Adrenal gland (tissue), 12 donors: ENCODE data around the gene DNAJC1. TPM values are rescaled to one million over a fixed set of nuclear protein-coding genes. Genes with fewer than 3 reads are reported as not detected.

Experiments used
- DNase-seq, 7 donors: peaks; one replicate each; pipeline ENCODE4 v3.0.0-alpha.2; 2019 to 2020
- H3K27ac ChIP-seq, 5 donors: fragments of 200-600 bp; sonication (generic) in 4 of 5; 1 replicate in 3 of 5; 2 replicates in 2 of 5; pipeline versions ENCODE4 v1.5.1 to v1.8.0; 2016 to 2020; ENCODE audit warnings: mild to moderate bottlenecking in 1 of 5
- H3K27me3 ChIP-seq: fragments of 200-600 bp; 2 replicates; pipeline ENCODE4 v1.8.0; 2021
- H3K36me3 ChIP-seq, 2 donors: fragments of 200-600 bp; replicated peaks in 1 of 2; 1 replicate in 1 of 2; 2 replicates in 1 of 2; pipeline versions ENCODE4 v1.5.1 to v1.8.0; 2018 to 2022
- H3K4me1 ChIP-seq, 2 donors: fragments of 200-600 bp; replicated peaks in 1 of 2; 1 replicate in 1 of 2; 2 replicates in 1 of 2; pipeline versions ENCODE4 v1.5.1 to v1.8.0; 2018 to 2021
- H3K4me3 ChIP-seq, 4 donors: fragments of 200-600 bp; sonication (generic) in 3 of 4; one replicate each; pipeline ENCODE4 v1.5.1; 2016 to 2018
- H3K9me3 ChIP-seq, 3 donors: fragments of 200-600 bp; sonication (generic) in 1 of 3; replicated peaks in 1 of 3; 1 replicate in 2 of 3; 2 replicates in 1 of 3; pipeline versions ENCODE4 v1.5.1 to v1.8.0; 2016 to 2021
- POLR2A ChIP-seq, 2 donors: fragments of 450-650 bp; IDR thresholded peaks; one replicate each; pipeline ENCODE4 v1.6.1; 2017; ENCODE audit warnings: antibody characterized with exemption in 2 of 2, mild to moderate bottlenecking in 2 of 2, moderate library complexity in 1 of 2
- WGBS, 4 donors: extraction: QIAGEN DNeasy Blood & Tissue Kit in 2 of 4; methylation state at CpG; one replicate each; pipeline versions ENCODE4 v1.1.5 to v1.1.7; 2013 to 2017; 5-methylcytosine and 5-hydroxymethylcytosine counted together
- intact Hi-C, 2 donors: fragments of 100-400 bp; cut with DNase I; formaldehyde crosslinking; loops; one replicate each; pipeline versions ENCODE4 v1.14.1 to v1.15.0; 2022 to 2023
- polyA plus RNA-seq, 3 donors: library from polyadenylated mRNA; stranded (reverse); fragments of 200-250 nt in 2 of 3; fragments of 350-450 nt in 1 of 3; fragmentation: Illumina TruSeq in 1 of 3; extraction: RNeasy Lipid Tissue Mini Kit (QIAGEN cat#74804) in 1 of 3; gene quantifications; one replicate each; pipeline ENCODE4 v1.2.3, GENCODE V29; 2013 to 2014
- total RNA-seq, 9 donors: library from RNA; depleted of rRNA in 4 of 9; stranded (reverse); fragments of >200 nt in 4 of 9; fragments of 120-200 nt in 1 of 9; fragmentation: NEBNext Ultra II Directional in 1 of 9; extraction: Animal tissue kit (Norgen Biotek cat#: 25700) in 1 of 9; gene quantifications; one replicate each; pipeline versions ENCODE4 v1.1.0 to v1.2.4, GENCODE V29; 2013 to 2023
- TF ChIP-seq, protein P1 (sequence below), 6 experiments: fragments of 450-650 bp in 4 of 6; fragments of 200-600 bp in 2 of 6; sonication (generic) in 1 of 6; IDR thresholded peaks; 1 replicate in 5 of 6; 2 replicates in 1 of 6; pipeline versions ENCODE4 v1.5.1 to v1.8.0; 2016 to 2021; ENCODE audit warnings: antibody characterized with exemption in 6 of 6, mild to moderate bottlenecking in 2 of 6, moderate library complexity in 1 of 6
- donor health status: healthy with polysubstance abuse.
- donor health status: Bipolar disorder and iron deficiency.
- donor health status: DM: yes; HTN: yes; CAD: no.
- donor health status: DM: no; HTN: no; CAD: no.
- donor health status: DM: no; HTN: no; CAD: no.
- donor health status: DM: yes; HTN: yes; CAD: no.

DNAJC1 gene
- total and polyA plus RNA-seq, 12 donors = 11.0 to 84.4 (median 36.8) TPM

DNA sequence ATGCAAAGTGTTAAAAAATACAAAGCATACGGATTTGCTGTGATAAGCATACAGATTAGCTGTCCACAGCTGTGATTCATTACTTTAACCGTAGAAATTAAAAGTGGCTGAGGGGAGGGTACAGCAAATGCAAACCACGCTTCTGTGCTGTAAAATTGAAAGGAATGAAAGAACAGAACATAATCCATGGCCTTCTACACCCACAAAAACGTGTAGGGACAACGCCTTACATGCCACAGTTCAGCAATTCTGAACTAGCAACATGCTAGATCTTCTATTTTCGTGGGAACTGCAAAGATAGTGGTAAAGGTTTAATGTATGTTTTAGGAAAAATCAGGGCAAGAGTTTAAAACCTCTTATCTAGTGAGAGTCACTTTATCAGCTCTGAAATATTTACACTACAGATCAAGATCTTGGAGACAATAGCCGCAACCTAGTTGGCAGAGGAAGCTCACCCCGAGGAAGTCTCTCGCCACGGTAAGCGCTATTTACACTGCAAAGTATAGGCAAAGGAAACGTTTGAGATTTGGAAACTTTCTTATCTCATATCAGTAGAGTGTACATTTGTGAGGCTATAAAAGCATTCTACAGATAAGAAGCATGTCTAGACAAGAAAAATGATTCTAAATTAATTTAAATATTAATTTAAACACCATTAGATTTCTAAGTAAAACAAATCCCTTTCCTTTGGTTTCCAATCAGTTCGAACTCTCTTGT, 275.9 kb downstream of the DNAJC1 start:
- Histone ChIP-seq H3K27ac (no peak overlapping the region), H3K4me1 (peaks cover 20 to 32% of the 10 kb centered on the region in 2 donors), H3K9me3 (no peaks in the 10 kb centered on the region), H3K27me3 (no peaks in the 10 kb centered on the region), H3K36me3 (peaks cover 0 to 7% of the 10 kb centered on the region in 2 donors), H3K4me3 (no peak overlapping the region)
- DNase-seq = no peak
- TF ChIP-seq, protein P1, sequence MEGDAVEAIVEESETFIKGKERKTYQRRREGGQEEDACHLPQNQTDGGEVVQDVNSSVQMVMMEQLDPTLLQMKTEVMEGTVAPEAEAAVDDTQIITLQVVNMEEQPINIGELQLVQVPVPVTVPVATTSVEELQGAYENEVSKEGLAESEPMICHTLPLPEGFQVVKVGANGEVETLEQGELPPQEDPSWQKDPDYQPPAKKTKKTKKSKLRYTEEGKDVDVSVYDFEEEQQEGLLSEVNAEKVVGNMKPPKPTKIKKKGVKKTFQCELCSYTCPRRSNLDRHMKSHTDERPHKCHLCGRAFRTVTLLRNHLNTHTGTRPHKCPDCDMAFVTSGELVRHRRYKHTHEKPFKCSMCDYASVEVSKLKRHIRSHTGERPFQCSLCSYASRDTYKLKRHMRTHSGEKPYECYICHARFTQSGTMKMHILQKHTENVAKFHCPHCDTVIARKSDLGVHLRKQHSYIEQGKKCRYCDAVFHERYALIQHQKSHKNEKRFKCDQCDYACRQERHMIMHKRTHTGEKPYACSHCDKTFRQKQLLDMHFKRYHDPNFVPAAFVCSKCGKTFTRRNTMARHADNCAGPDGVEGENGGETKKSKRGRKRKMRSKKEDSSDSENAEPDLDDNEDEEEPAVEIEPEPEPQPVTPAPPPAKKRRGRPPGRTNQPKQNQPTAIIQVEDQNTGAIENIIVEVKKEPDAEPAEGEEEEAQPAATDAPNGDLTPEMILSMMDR (IDR thresholded peaks at IDR 0.05) = no peak
- no peak for TF ChIP-seq POLR2A (IDR thresholded peaks at IDR 0.05)
- 52 to 60% (median 57%) methylated on average over 13 of the region's 13 CpGs for WGBS, 4 donors
- intact Hi-C loops = loop anchor here in 1 of 2 donors (10.0 kb wide), 1 partner anchor 193 kb away; the partner anchor contains the start of gene MLLT10

DNA sequence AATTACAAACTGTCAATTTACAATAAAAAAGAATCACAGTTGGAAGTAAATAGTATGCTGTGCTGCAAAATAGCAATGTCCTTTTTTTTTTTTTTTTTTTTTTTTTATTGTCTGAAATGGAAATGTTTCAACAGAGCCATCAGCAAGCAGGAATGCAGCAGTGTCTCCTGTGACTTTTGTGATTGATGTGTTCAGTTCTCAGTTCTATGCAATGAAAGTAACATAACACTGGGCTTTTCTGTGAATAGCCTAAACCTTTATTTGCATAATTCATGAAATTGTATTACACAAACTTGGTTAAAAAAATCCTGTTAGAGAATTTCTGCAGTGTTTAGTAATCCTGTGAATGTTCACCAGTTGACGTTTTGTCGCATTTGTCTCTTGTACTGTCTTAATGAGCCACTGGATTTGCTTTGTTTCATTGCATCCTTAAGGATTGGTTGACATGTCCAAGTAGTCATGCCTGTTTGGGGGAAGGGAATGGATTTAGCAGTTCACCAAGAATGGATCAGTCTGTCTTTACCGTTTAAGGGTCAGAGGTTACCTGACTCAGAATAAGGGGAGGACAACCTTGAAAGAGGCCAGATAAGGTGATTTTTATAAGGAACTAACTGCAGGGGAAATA, 276.8 kb downstream of the DNAJC1 start:
- Histone ChIP-seq H3K4me1 (peaks cover 20 to 32% of the 10 kb centered on the region in 2 donors), H3K4me3 (no peak overlapping the region), H3K27me3 (no peaks in the 10 kb centered on the region), H3K27ac (no peak overlapping the region), H3K9me3 (no peaks in the 10 kb centered on the region), H3K36me3 (peaks cover 0 to 7% of the 10 kb centered on the region in 2 donors)
- intact Hi-C loops = loop anchor here in 1 of 2 donors (10.0 kb wide), 1 partner anchor 192 kb away; the partner anchor contains the start of gene MLLT10
- 58 to 70% (median 62%) methylated on average over 3 of the region's 3 CpGs for WGBS, 4 donors
- no peak for DNase-seq
- no peak for TF ChIP-seq POLR2A (IDR thresholded peaks at IDR 0.05)
- TF ChIP-seq, protein P1 (IDR thresholded peaks at IDR 0.05) = no peak

DNA sequence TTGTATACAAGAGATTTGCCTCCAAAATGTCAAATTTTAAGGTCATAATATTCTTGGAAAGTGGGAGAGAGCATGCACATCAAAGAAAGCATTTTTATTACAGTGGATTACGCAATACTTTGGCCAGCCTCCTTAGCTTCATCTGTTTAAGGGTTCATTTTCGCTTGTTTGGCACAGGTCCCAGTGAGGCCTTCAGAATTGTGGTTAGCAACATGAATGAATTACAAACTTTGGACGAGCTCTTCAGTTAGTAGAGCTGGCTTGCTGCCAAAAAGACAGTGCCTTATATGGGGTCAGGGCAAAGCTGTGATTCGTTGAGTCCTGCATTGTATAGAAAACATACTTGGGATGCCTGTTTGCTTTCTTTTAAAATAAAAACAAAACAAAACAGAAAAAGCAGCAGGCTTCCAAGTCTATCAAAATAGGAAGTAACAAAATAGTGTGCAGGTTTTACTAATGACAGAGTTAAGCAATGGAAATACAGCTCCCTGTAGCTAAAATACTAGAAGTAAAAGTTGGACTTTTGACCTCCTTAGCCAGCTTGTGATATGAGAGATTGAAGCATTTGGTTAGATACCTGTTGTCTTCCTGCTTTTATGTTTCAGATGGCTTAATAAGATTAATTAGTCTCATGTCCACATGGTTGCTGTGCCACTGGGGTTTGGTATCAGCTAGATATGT, 278.7 kb downstream of the DNAJC1 start:
- peak overlapping the region in 3 of 5 donors; percentile 15 to 46 (median 31) for H3K27ac ChIP-seq
- intact Hi-C loops = loop anchor here in 1 of 2 donors (10.0 kb wide), 1 partner anchor 190 kb away; the partner anchor contains the start of gene MLLT10

More for the DNA sequence above, 278.7 kb downstream of the DNAJC1 start:
- Histone ChIP-seq H3K27me3 (no peaks in the 10 kb centered on the region), H3K4me1 (peaks cover 20 to 32% of the 10 kb centered on the region in 2 donors), H3K4me3 (no peak overlapping the region), H3K9me3 (no peaks in the 10 kb centered on the region), H3K36me3 (no peaks in the 10 kb centered on the region)
- WGBS, 4 donors = 0 to 3% (median 1%) methylated on average over 4 of the region's 4 CpGs
- peak; percentile 96 to 99 (median 98) for DNase-seq
- TF ChIP-seq POLR2A (IDR thresholded peaks at IDR 0.05) = no peak
- TF ChIP-seq, protein P1 (IDR thresholded peaks at IDR 0.05) = no peak
